Measurements from ENCODE around the gene HOXA13. TPM values are rescaled to one million over a fixed set of nuclear protein-coding genes. Genes with fewer than 3 reads are reported as not detected.

HOXA13 gene
- total and polyA plus RNA-seq, 4 donors: 0.02 TPM; not detected in 3

DNA sequence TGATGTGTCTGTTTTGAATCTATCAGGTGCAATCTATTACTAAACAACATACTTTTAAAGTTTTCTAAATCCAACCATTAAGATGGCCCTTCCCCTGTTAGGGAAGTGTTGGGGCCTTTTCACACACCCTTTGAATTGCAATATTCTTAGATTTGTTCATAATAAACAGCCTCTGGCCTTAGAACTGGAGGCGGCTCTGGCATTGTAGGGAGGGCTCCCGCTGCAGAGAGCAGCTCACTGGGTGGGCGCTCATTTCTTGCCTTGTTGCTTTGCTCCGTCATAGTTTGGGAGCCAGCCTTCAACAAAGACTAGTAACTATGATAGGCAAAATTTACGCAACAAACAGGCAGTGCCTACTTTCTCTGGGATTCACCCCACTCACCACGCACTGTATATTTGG, 21.5 kb downstream of the HOXA13 start:
- H3K9ac ChIP-seq (ENCODE audit: low read depth in 1 of 2, low read length in 2 of 2): no peak overlapping the region
- TF ChIP-seq REST (IDR thresholded peaks at IDR 0.05) (no peak), TAF1 (conservative IDR thresholded peaks at IDR 0.05) (no peak), EGR1 (IDR thresholded peaks at IDR 0.05; ENCODE audit: low read depth in 2 of 2) (no peak), SP1 (IDR thresholded peaks at IDR 0.05) (no peak), HNF4G (IDR thresholded peaks at IDR 0.05) (no peak), GABPA (IDR thresholded peaks at IDR 0.05 in 1 of 2, conservative IDR thresholded peaks at IDR 0.05 in 1 of 2) (no peak)
- no peak overlapping the region for H3K4me3 ChIP-seq (ENCODE audit: low read depth in 1 of 3, low read length in 3 of 3)
- H3K36me3 ChIP-seq (ENCODE audit: control insufficient read depth in 4 of 4, insufficient read depth in 3 of 4, low read depth in 1 of 4, low read length in 3 of 4): no peaks in the 10 kb centered on the region
- H3K27ac ChIP-seq (ENCODE audit: low read depth in 1 of 2, low read length in 2 of 2): no peak overlapping the region
- no peak for DNase-seq (ENCODE audit: low spot score)
- H3K4me1 ChIP-seq (ENCODE audit: control insufficient read depth in 4 of 4, insufficient read depth in 4 of 4, low read length in 3 of 4): peaks cover 2 to 15% (median 11%) of the 10 kb centered on the region in 4 donors
- 47% methylated on average over 6 of the region's 6 CpGs for WGBS
- H3K9me3 ChIP-seq (ENCODE audit: control insufficient read depth in 4 of 4, low read length in 3 of 4): no peaks in the 10 kb centered on the region
- H3K27me3 ChIP-seq (ENCODE audit: control insufficient read depth in 4 of 4, insufficient read depth in 4 of 4, low read length in 3 of 4): peaks cover 18 to 68% (median 25%) of the 10 kb centered on the region in 4 donors

DNA sequence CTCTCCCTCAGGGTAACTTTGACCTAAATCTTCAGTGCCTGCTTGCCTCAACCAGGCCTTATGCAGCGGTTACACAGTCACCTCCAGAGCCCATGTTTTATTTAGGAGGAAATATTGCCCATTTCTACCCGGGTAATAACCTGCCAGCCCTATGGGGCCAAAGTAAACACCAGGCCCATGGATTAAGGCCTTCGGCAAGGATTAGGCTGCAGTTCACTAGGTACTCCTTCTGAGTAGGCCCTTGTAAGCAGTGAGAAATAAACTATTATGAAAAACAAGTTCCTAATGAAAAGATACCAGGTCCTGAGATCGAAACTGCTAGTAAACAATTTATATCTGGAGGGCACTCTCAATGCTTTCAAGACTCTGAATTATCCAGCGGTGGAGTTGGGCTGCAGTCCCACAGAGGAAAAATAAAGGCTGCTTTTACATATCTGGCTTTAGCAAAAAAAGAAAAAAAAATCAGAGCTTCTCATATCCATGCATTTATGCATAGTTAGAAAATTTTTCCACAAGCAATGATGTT, 22.0 kb downstream of the HOXA13 start:
- Histone ChIP-seq H3K9ac (ENCODE audit: low read depth in 1 of 2, low read length in 2 of 2) (no peak overlapping the region), H3K27me3 (ENCODE audit: control insufficient read depth in 4 of 4, insufficient read depth in 4 of 4, low read length in 3 of 4) (peaks cover 18 to 64% (median 22%) of the 10 kb centered on the region in 4 donors), H3K4me1 (ENCODE audit: control insufficient read depth in 4 of 4, insufficient read depth in 4 of 4, low read length in 3 of 4) (peaks cover 8 to 18% (median 14%) of the 10 kb centered on the region in 4 donors), H3K36me3 (ENCODE audit: control insufficient read depth in 4 of 4, insufficient read depth in 3 of 4, low read depth in 1 of 4, low read length in 3 of 4) (no peaks in the 10 kb centered on the region), H3K4me3 (ENCODE audit: low read depth in 1 of 3, low read length in 3 of 3) (no peak overlapping the region), H3K27ac (ENCODE audit: low read depth in 1 of 2, low read length in 2 of 2) (no peak overlapping the region), H3K9me3 (ENCODE audit: control insufficient read depth in 4 of 4, low read length in 3 of 4) (no peaks in the 10 kb centered on the region)
- DNase-seq (ENCODE audit: low spot score): no peak
- no peak for TF ChIP-seq REST (IDR thresholded peaks at IDR 0.05)
- no peak for TF ChIP-seq HNF4G (IDR thresholded peaks at IDR 0.05)
- TF ChIP-seq EGR1 (IDR thresholded peaks at IDR 0.05; ENCODE audit: low read depth in 2 of 2): no peak
- no peak for TF ChIP-seq RXRA (IDR thresholded peaks at IDR 0.05)
- TF ChIP-seq RAD21 (IDR thresholded peaks at IDR 0.05): no peak
- TF ChIP-seq, protein P1, sequence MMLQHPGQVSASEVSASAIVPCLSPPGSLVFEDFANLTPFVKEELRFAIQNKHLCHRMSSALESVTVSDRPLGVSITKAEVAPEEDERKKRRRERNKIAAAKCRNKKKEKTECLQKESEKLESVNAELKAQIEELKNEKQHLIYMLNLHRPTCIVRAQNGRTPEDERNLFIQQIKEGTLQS (IDR thresholded peaks at IDR 0.05): no peak
- no peak for TF ChIP-seq FOXA1 (IDR thresholded peaks at IDR 0.05)
- no peak for TF ChIP-seq ZBTB33 (IDR thresholded peaks at IDR 0.05)
- TF ChIP-seq CTCF (IDR thresholded peaks at IDR 0.05; ENCODE audit: low read depth, low read length, missing input control): no peak
- no peak for TF ChIP-seq HNF4A (conservative IDR thresholded peaks at IDR 0.05)
- no peak for TF ChIP-seq TAF1 (conservative IDR thresholded peaks at IDR 0.05)
- TF ChIP-seq FOXA2 (IDR thresholded peaks at IDR 0.05): no peak
- no peak for TF ChIP-seq JUND (IDR thresholded peaks at IDR 0.05)
- TF ChIP-seq NR2F2 (IDR thresholded peaks at IDR 0.05): no peak
- TF ChIP-seq MAX (IDR thresholded peaks at IDR 0.05): no peak
- no peak for TF ChIP-seq YY1 (IDR thresholded peaks at IDR 0.05)
- no peak for TF ChIP-seq GABPA (IDR thresholded peaks at IDR 0.05 in 1 of 2, conservative IDR thresholded peaks at IDR 0.05 in 1 of 2)
- no peak for TF ChIP-seq SP1 (IDR thresholded peaks at IDR 0.05)
- 52% methylated on average over 5 of the region's 5 CpGs for WGBS

Measured in liver (tissue), 9 donors.